Measurements from ENCODE around the gene DCLK2. TPM values are rescaled to one million over a fixed set of nuclear protein-coding genes. Genes with fewer than 3 reads are reported as not detected.
A peak's percentile ranks its signal among the peaks of the same experiment; 100 is the strongest.

DCLK2 gene
- total RNA-seq, 1 donor from 2014 or later: 12.6 TPM

DNA sequence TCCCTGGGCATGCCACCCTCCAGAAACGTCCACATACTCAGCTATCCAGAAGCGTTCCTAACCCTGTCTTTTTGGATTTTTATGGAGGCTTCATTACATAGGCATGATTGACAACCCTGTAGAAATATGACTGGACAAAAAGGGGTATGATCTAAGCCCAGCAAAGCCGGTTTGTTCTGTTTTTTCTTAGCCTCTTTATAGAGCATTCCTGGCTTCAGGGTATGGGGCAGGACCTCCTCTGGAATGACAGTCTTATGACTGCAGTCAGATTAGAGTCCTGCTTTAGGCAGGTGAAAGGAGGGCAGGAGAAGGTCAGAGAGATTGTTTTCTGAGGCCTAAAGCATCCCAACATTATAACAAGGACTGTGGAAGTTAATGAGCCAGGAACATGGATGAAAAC is 137.4 kb downstream of the DCLK2 start:
- H3K4me1 Mint-ChIP-seq (ENCODE audit: unreplicated experiment): peaks cover 56% of the 10 kb centered on the region

DNA sequence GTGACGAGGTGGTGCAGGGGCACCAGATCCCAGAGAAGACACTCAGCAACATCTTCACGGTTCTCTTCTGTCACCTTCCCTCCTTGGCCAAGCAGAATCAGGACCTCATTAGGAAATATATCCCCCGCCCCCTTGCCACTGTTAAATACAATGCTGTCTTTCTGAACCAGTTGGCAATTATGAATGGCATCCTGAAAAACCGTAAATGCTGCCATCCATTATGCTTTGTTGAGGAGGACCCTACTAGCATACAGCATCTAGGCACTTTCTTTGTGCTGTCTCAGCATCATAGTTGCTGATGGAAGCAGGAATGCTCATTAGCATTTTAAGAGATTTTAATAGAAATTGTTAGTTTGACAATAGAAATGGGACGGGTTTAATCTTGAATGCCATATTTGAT is 138.5 kb downstream of the DCLK2 start:
- Mint-ChIP-seq H3K4me3 (ENCODE audit: unreplicated experiment) (no peak overlapping the region), H3K9me3 (ENCODE audit: unreplicated experiment) (no peaks in the 10 kb centered on the region), H3K27ac (ENCODE audit: unreplicated experiment) (no peak overlapping the region), H3K4me1 (ENCODE audit: unreplicated experiment) (peaks cover 47% of the 10 kb centered on the region), H3K27me3 (ENCODE audit: unreplicated experiment) (no peaks in the 10 kb centered on the region), H3K36me3 (ENCODE audit: unreplicated experiment) (peaks cover 9% of the 10 kb centered on the region)
- TF ChIP-seq, protein P1, sequence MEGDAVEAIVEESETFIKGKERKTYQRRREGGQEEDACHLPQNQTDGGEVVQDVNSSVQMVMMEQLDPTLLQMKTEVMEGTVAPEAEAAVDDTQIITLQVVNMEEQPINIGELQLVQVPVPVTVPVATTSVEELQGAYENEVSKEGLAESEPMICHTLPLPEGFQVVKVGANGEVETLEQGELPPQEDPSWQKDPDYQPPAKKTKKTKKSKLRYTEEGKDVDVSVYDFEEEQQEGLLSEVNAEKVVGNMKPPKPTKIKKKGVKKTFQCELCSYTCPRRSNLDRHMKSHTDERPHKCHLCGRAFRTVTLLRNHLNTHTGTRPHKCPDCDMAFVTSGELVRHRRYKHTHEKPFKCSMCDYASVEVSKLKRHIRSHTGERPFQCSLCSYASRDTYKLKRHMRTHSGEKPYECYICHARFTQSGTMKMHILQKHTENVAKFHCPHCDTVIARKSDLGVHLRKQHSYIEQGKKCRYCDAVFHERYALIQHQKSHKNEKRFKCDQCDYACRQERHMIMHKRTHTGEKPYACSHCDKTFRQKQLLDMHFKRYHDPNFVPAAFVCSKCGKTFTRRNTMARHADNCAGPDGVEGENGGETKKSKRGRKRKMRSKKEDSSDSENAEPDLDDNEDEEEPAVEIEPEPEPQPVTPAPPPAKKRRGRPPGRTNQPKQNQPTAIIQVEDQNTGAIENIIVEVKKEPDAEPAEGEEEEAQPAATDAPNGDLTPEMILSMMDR (IDR thresholded peaks at IDR 0.05): no peak
- DNase-seq (ENCODE audit: extremely low spot score, unreplicated experiment): no peak

More for the DNA sequence above, 137.4 kb downstream of the DCLK2 start:
- no peaks in the 10 kb centered on the region for H3K9me3 Mint-ChIP-seq (ENCODE audit: unreplicated experiment)
- peak overlapping the region; percentile 44 for H3K27ac Mint-ChIP-seq (ENCODE audit: unreplicated experiment)
- TF ChIP-seq, protein P1 (IDR thresholded peaks at IDR 0.05): no peak
- no peak overlapping the region for H3K4me3 Mint-ChIP-seq (ENCODE audit: unreplicated experiment)
- H3K27me3 Mint-ChIP-seq (ENCODE audit: unreplicated experiment): no peaks in the 10 kb centered on the region
- peaks cover 4% of the 10 kb centered on the region for H3K36me3 Mint-ChIP-seq (ENCODE audit: unreplicated experiment)
- DNase-seq (ENCODE audit: extremely low spot score, unreplicated experiment): no peak

DNA sequence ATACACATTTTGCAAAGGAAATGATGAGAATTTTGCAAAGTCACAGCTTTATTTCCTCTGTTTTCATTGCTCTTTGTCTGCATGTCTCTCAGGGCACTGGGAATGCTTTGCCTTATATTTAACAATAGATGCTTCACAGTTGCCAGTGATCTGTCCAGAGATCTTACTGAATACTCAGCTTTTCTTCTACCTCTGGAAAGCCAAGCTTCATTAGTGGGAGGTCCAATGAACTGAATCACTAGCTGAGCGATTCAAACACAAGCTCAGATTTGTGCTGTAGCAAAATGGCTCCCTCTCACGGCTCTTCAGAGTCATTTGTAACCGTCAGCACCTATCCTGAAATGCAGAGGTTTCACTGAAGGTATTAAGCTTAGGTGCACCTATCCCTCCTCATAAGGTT is 138.9 kb downstream of the DCLK2 start:
- no peak for DNase-seq (ENCODE audit: extremely low spot score, unreplicated experiment)
- peaks cover 9% of the 10 kb centered on the region for H3K36me3 Mint-ChIP-seq (ENCODE audit: unreplicated experiment)
- H3K4me3 Mint-ChIP-seq (ENCODE audit: unreplicated experiment): no peak overlapping the region
- no peaks in the 10 kb centered on the region for H3K9me3 Mint-ChIP-seq (ENCODE audit: unreplicated experiment)
- TF ChIP-seq, protein P1 (IDR thresholded peaks at IDR 0.05): peak; percentile 66
- peak overlapping the region; percentile 65 for H3K27ac Mint-ChIP-seq (ENCODE audit: unreplicated experiment)
- no peaks in the 10 kb centered on the region for H3K27me3 Mint-ChIP-seq (ENCODE audit: unreplicated experiment)
- peaks cover 42% of the 10 kb centered on the region for H3K4me1 Mint-ChIP-seq (ENCODE audit: unreplicated experiment)

DNA sequence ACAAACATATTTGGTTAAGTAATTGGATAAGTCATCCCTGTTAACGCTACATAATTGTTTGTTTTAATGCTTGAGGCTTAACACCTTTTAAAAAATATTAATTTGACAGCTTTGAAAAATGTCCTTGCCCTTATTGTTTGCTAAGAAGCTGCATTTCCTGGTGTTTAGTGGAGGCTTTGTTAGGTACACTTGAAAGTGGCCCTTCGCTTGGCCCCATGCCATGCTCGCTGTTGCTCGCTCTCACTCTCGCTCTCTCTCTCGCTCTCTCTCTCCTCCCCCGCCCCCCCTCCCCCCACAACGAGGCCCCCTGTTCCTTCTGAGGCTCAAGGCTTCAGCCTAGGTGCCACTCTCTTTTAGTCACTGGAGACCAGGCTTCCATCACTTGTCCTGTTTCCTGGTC is 139.6 kb downstream of the DCLK2 start:
- Mint-ChIP-seq H3K4me3 (ENCODE audit: unreplicated experiment) (no peak overlapping the region), H3K36me3 (ENCODE audit: unreplicated experiment) (peaks cover 9% of the 10 kb centered on the region), H3K4me1 (ENCODE audit: unreplicated experiment) (peaks cover 36% of the 10 kb centered on the region), H3K27me3 (ENCODE audit: unreplicated experiment) (no peaks in the 10 kb centered on the region), H3K27ac (ENCODE audit: unreplicated experiment) (no peak overlapping the region), H3K9me3 (ENCODE audit: unreplicated experiment) (no peaks in the 10 kb centered on the region)
- TF ChIP-seq, protein P1 (IDR thresholded peaks at IDR 0.05): no peak
- no peak for DNase-seq (ENCODE audit: extremely low spot score, unreplicated experiment)

DNA sequence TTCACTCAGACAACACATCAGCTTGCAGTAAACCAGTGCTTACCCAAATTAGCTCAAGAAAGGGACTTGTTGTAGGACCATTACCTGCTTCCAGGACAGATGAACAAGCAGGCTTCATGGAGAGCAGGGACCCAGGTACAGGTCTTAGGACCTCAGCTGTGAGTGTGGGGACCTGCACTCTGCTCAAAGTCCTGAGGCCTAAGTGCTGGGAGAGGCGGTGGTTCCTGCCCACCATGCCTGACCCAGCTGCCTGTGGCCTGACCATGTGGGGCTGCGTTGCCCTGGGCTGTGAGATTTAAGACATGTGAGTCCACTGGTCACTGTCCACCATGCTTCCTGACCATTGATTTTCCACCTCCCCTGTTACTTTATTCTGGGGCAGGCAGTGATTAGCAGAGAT is 140.2 kb downstream of the DCLK2 start:
- Mint-ChIP-seq H3K9me3 (ENCODE audit: unreplicated experiment) (no peaks in the 10 kb centered on the region), H3K27ac (ENCODE audit: unreplicated experiment) (no peak overlapping the region)

More for the DNA sequence above, 140.2 kb downstream of the DCLK2 start:
- no peak for DNase-seq (ENCODE audit: extremely low spot score, unreplicated experiment)
- TF ChIP-seq, protein P1 (IDR thresholded peaks at IDR 0.05): no peak
- Mint-ChIP-seq H3K36me3 (ENCODE audit: unreplicated experiment) (peaks cover 9% of the 10 kb centered on the region), H3K4me1 (ENCODE audit: unreplicated experiment) (peaks cover 30% of the 10 kb centered on the region), H3K27me3 (ENCODE audit: unreplicated experiment) (no peaks in the 10 kb centered on the region), H3K4me3 (ENCODE audit: unreplicated experiment) (no peak overlapping the region)
